Lower lobe of right lung (tissue), 2 donors: ENCODE measurements around the gene UBE2I. TPM values are rescaled to one million over a fixed set of nuclear protein-coding genes. Genes with fewer than 3 reads are reported as not detected.

ENCODE experiments used
- ATAC-seq, 2 donors: fragments of 200-7000 bp; cut with Tn5 transposase; one replicate each; pipeline ENCODE4 v1.9.1; 2020 to 2022; ENCODE audit warnings: mild to moderate bottlenecking in 2 of 2, moderate library complexity in 2 of 2
- DNase-seq: peaks from one replicate; pipeline ENCODE4 v3.0.0-alpha.2; 2020
- H3K27ac ChIP-seq: fragments of 200-600 bp; one replicate; pipeline ENCODE4 v1.8.0; 2022
- H3K27me3 ChIP-seq: fragments of 200-600 bp; one replicate; pipeline ENCODE4 v1.8.0; 2022; ENCODE audit warnings: low read depth
- H3K36me3 ChIP-seq: fragments of 200-600 bp; one replicate; pipeline ENCODE4 v1.8.0; 2022; ENCODE audit warnings: mild to moderate bottlenecking
- H3K4me1 ChIP-seq: fragments of 200-600 bp; one replicate; pipeline ENCODE4 v1.8.0; 2022
- H3K4me3 ChIP-seq: fragments of 200-600 bp; one replicate; pipeline ENCODE4 v1.8.0; 2022; ENCODE audit warnings: mild to moderate bottlenecking
- H3K9me3 ChIP-seq: fragments of 200-600 bp; one replicate; pipeline ENCODE4 v1.8.0; 2022
- intact Hi-C: fragments of 100-400 bp; cut with DNase I; formaldehyde crosslinking; loops from one replicate; pipeline ENCODE4 v1.11.0; 2022
- total RNA-seq: library from RNA; stranded (reverse); fragmentation: NEBNext Ultra II Directional; extraction: Animal tissue kit (Norgen Biotek cat#: 25700); gene quantifications from one replicate; pipeline ENCODE4 v1.2.1, GENCODE V29; 2021
- TF ChIP-seq, protein P1 (sequence below): fragments of 200-600 bp; IDR thresholded peaks from one replicate; pipeline ENCODE4 v1.8.0; 2022; ENCODE audit warnings: antibody characterized with exemption, mild to moderate bottlenecking
- donor health status: DM: no; HTN: yes; CAD: no; lungs with severe emphysema.

Gene UBE2I
- total RNA-seq, 1 donor from 2014 or later, result 93.4 TPM

DNA sequence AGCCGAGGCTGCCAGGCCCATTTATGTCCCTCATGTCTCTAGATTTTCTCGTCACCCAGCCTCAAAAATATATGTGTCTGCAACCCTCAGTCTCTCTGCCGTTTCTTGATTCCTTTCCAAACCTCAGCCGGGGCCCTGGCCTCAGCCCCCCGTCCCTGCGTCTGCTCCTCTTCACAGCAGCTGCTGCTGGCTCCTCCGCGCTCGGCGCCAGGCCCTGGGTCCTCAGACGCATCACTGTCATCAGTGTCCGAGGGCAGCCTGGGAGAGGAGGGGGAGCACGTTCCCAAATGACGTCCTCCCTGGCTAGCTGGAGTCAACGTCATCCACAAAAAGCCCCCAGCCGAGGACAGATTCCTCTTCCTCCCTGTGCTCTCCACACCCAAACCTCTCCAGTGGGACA lies 39.9 kb downstream of the UBE2I start:
- H3K27ac ChIP-seq, result no peak overlapping the region

DNA sequence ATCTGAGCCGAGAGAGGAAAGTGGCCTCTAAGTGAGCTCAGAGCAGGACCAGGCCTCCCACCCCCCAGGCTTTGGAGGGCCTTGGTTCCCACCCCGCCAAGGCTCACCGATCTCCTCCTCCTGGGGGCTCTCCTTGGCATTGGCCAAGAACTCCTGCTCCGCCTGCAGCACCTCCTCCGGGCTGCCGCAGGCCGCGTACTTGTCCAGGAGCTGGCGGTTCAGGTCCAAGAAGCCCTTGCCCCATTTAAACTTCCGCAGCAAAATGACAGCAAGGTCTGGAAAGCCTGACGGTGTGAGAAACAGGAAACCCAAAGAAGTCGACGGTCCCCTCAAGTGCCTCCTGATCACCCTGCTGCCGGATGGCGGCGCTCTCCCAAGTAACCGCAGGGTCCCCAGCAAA lies 40.5 kb downstream of the UBE2I start:
- intact Hi-C loops, result no loop called here
- DNase-seq (no peak), ATAC-seq (no peak)
- TF ChIP-seq, protein P1, sequence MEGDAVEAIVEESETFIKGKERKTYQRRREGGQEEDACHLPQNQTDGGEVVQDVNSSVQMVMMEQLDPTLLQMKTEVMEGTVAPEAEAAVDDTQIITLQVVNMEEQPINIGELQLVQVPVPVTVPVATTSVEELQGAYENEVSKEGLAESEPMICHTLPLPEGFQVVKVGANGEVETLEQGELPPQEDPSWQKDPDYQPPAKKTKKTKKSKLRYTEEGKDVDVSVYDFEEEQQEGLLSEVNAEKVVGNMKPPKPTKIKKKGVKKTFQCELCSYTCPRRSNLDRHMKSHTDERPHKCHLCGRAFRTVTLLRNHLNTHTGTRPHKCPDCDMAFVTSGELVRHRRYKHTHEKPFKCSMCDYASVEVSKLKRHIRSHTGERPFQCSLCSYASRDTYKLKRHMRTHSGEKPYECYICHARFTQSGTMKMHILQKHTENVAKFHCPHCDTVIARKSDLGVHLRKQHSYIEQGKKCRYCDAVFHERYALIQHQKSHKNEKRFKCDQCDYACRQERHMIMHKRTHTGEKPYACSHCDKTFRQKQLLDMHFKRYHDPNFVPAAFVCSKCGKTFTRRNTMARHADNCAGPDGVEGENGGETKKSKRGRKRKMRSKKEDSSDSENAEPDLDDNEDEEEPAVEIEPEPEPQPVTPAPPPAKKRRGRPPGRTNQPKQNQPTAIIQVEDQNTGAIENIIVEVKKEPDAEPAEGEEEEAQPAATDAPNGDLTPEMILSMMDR, result no peak
- Histone ChIP-seq H3K27ac (no peak overlapping the region), H3K4me1 (peaks cover 35% of the 10 kb centered on the region), H3K36me3 (peaks cover 30% of the 10 kb centered on the region), H3K4me3 (no peak overlapping the region), H3K27me3 (no peaks in the 10 kb centered on the region), H3K9me3 (no peaks in the 10 kb centered on the region)

More for the DNA sequence above, 39.9 kb downstream of the UBE2I start:
- peaks cover 30% of the 10 kb centered on the region for H3K36me3 ChIP-seq
- ATAC-seq (no peak), DNase-seq (no peak)
- intact Hi-C loops, result no loop called here
- H3K9me3 ChIP-seq, result no peaks in the 10 kb centered on the region
- no peak overlapping the region for H3K4me3 ChIP-seq
- TF ChIP-seq, protein P1, result no peak
- H3K27me3 ChIP-seq, result no peaks in the 10 kb centered on the region
- H3K4me1 ChIP-seq, result peaks cover 35% of the 10 kb centered on the region

DNA sequence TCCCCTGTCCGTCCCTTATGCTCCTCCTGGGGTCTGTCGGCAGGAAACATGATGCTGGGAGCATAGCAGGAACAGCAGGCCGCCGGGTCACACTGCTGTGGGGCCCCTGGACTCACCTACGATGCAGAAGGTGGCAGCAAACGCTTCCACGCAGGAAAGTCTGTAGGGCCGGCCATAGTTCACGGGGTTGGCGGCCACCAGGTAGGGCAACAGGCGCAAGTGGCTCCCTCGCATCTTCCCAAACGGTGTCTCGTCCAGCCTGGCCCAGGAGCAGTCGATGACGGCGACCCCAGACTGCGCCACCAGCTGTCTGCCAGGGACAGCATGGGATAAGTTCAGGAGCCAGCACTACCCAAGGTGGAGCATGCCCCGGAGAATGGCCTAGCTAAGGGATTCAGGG lies 41.3 kb downstream of the UBE2I start:
- Histone ChIP-seq H3K4me1 (peaks cover 35% of the 10 kb centered on the region), H3K4me3 (peak overlapping the region; percentile 99), H3K9me3 (no peaks in the 10 kb centered on the region), H3K36me3 (peaks cover 30% of the 10 kb centered on the region), H3K27ac (no peak overlapping the region), H3K27me3 (no peaks in the 10 kb centered on the region)
- intact Hi-C loops, result no loop called here
- no peak for DNase-seq
- TF ChIP-seq, protein P1, result no peak
- ATAC-seq, result no peak

DNA sequence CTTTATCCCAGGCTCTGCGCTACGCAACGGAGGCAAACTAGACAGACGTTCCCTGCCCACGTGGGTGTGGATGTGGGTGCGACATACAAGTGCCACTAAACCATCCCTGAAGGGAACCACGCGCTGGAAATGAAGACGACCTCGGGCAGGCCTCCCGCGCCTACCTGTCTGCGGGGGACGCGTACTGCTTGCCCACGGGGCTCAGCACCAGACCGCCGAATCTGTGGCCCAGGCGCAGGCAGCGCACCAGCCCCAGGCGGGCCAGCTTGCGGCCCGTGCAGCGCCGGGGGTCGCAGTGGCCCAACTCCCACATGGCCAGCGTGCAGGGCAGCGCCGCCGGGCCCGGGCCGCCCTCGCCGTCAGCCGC lies 41.8 kb downstream of the UBE2I start:
- TF ChIP-seq, protein P1, result no peak
- DNase-seq (no peak), ATAC-seq (peak; percentile 2 to 20)
- Histone ChIP-seq H3K27me3 (no peaks in the 10 kb centered on the region), H3K9me3 (no peaks in the 10 kb centered on the region), H3K4me3 (peak overlapping the region; percentile 99), H3K4me1 (peaks cover 35% of the 10 kb centered on the region), H3K27ac (peak overlapping the region; percentile 83), H3K36me3 (peaks cover 30% of the 10 kb centered on the region)
- intact Hi-C loops, result no loop called here

DNA sequence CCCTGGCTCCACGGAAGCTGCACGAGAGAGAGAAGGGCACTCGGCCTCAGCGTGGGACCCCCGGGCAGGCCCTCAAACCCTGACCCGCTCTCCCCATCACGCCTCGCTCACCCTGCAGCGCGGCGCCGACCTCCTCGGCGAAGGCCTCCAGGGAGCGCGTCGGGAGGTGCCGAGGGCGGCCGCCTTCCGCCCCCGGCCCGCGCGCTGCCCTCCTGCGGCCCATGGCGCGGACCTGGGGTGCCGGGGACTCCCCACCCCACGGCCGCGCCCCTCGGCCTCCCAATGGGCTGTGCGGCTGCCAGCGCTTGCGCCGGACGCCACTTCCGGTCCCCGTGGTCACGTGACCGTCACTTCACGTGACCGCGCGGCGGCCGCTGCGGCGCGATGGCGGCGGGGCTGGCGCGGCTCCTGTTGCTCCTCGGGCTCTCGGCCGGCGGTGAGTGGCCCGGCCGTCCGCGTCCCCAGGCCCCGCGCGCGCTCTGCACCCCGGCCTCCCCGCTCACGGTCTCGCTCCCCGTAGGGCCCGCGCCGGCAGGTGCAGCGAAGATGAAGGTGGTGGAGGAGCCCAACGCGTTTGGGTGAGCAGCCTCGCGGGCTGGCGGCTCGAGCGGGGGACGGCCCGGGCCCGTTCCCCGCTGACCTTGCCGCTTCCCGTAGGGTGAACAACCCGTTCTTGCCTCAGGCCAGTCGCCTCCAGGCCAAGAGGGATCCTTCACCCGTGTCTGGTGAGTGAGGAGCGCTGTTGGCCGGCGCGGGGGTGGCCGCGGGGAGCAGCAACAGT lies 42.3 kb downstream of the UBE2I start, which contains the start of the genes GNPTG and TSR3:
Gene GNPTG (plus strand): TSS at position 350 of the 781 bp plus-strand sequence. CDS start 35 bp downstream, at position 385.
Gene TSR3 (minus strand): TSS at position 297 of the 781 bp plus-strand sequence. CDS start 74 bp downstream, at position 223.
- Histone ChIP-seq H3K36me3 (peaks cover 30% of the 10 kb centered on the region), H3K9me3 (no peaks in the 10 kb centered on the region), H3K27ac (peak within 1 kb of the TSS; percentile 83), H3K4me1 (peaks cover 35% of the 10 kb centered on the region), H3K27me3 (no peaks in the 10 kb centered on the region), H3K4me3 (peak within 1 kb of the TSS; percentile 99)
- DNase-seq (peak; percentile 91), ATAC-seq (peak; percentile 83 to 93)
- TF ChIP-seq, protein P1, result no peak
- intact Hi-C loops, result no loop called here
